HepG2 (cell line): ENCODE data around the gene GRK6. TPM values are rescaled to one million over a fixed set of nuclear protein-coding genes. Genes with fewer than 3 reads are reported as not detected.
A peak's percentile ranks its signal among the peaks of the same experiment; 100 is the strongest.

Experiments used
- ATAC-seq: fragments of 200-7000 bp; cut with Tn5 transposase; 3 replicates; pipeline ENCODE4 v1.9.1; 2020; ENCODE audit warnings: mild to moderate bottlenecking, moderate library complexity
- BruUV-seq: library from RNA; stranded (reverse); fragments of 400-500 nt; replicated peaks from 2 replicates; lab custom pipeline; 2021; lab: Mats Ljungman, UMichigan
- CTCF ChIA-PET: fragments of 300-600 bp; formaldehyde crosslinking; extraction: SDS; loops from one replicate; lab custom pipeline; 2021; ENCODE audit warnings: low total read pairs, inconsistent platforms, low intra/inter-chr PET ratio; lab: Yijun Ruan, JAX
- POLR2A ChIA-PET: fragments of 350-600 bp; sonication (Branson Sonifier 250); formaldehyde crosslinking; loops from one replicate; lab custom pipeline; 2020; ENCODE audit warnings: antibody characterized with exemption, inconsistent platforms; lab: Yijun Ruan, JAX
- DNase-seq: peaks from one replicate; pipeline ENCODE4 v3.0.0-alpha.2; 2015; ENCODE audit warnings: low spot score
- FAIRE-seq: peaks from 3 replicates; lab custom pipeline; 2011; peaks lifted over from hg19 to GRCh38; lab: Jason Lieb, UNC
- H2AFZ ChIP-seq: one replicate; pipeline ENCODE4 v1.6.1; 2011; ENCODE audit warnings: low read length, inconsistent platforms
- H3K27ac ChIP-seq: fragments of 300-600 bp; 3 replicates; pipeline ENCODE4 v1.8.0; 2011; ENCODE audit warnings: mixed run types, mild to moderate bottlenecking, mixed read lengths, low read length, inconsistent platforms; ENCODE audit not compliant: insufficient read depth; ENCODE audit errors: extremely low read length
- H3K27me3 ChIP-seq, 2 experiments: fragments of 200-600 bp in 1 of 2; 2 replicates in 1 of 2; 3 replicates in 1 of 2; pipeline versions ENCODE4 v1.6.0 to v1.8.0; 2011; ENCODE audit warnings: low read length in 2 of 2, mild to moderate bottlenecking in 2 of 2, moderate library complexity in 2 of 2, inconsistent platforms in 1 of 2; ENCODE audit not compliant: insufficient read depth in 2 of 2, control insufficient read depth in 1 of 2
- H3K36me3 ChIP-seq, 2 experiments: fragments of 200-600 bp in 1 of 2; replicated peaks in 1 of 2; 2 replicates in 1 of 2; 3 replicates in 1 of 2; pipeline versions ENCODE4 v1.5.1 to v1.8.0; 2011; ENCODE audit warnings: low read length in 2 of 2, inconsistent platforms in 1 of 2; ENCODE audit not compliant: insufficient read depth in 2 of 2, control insufficient read depth in 1 of 2
- H3K4me1 ChIP-seq: 2 replicates; pipeline ENCODE4 v1.5.1; 2012; ENCODE audit warnings: low read length, inconsistent platforms; ENCODE audit not compliant: insufficient read depth
- H3K4me2 ChIP-seq: 2 replicates; pipeline ENCODE4 v1.6.0; 2011; ENCODE audit warnings: low read depth, low read length, inconsistent platforms
- H3K4me3 ChIP-seq, 3 experiments: fragments of 200-600 bp in 1 of 3; sonication (generic), shearing (Covaris generic) in 1 of 3; replicated peaks in 1 of 3; 2 replicates each; pipeline ENCODE4 v1.5.1; 2011 to 2016; ENCODE audit warnings: low read length in 3 of 3, inconsistent platforms in 2 of 3, low read depth in 2 of 3, mild to moderate bottlenecking in 2 of 3, control low read depth in 1 of 3, mixed read lengths in 1 of 3; ENCODE audit not compliant: insufficient read depth in 1 of 3
- H3K79me2 ChIP-seq: one replicate; pipeline ENCODE4 v1.6.1; 2011; ENCODE audit warnings: low read length, inconsistent platforms; ENCODE audit not compliant: insufficient read depth
- H3K9ac ChIP-seq: 2 replicates; pipeline ENCODE4 v1.6.0; 2011; ENCODE audit warnings: mild to moderate bottlenecking, low read depth, low read length, inconsistent platforms; ENCODE audit not compliant: insufficient read depth
- H3K9me3 ChIP-seq: 2 replicates; pipeline ENCODE4 v1.5.1; 2012; ENCODE audit warnings: mild to moderate bottlenecking, low read length
- H4K20me1 ChIP-seq: 2 replicates; pipeline ENCODE4 v1.6.0; 2011; ENCODE audit warnings: inconsistent platforms, mild to moderate bottlenecking, low read length, moderate library complexity; ENCODE audit not compliant: insufficient read depth
- ASH2L ChIP-seq: fragments of 300-600, 200-600 bp; sonication (generic); IDR thresholded peaks from 2 replicates; pipeline ENCODE4 v1.7.0; 2017; ENCODE audit warnings: low read depth, mild to moderate bottlenecking, moderate library complexity, mixed read lengths, low read length; ENCODE audit not compliant: insufficient read length
- GABPA ChIP-seq, 2 experiments: IDR thresholded peaks; 2 replicates each; pipeline ENCODE4 v1.6.1; 2011 to 2016; ENCODE audit warnings: low read depth in 2 of 2, low read length in 1 of 2, missing biosample characterization in 1 of 2, missing genetic modification characterization in 1 of 2
- GFI1 ChIP-seq: sonication (generic); formaldehyde crosslinking; IDR thresholded peaks from 2 replicates; pipeline ENCODE4 v1.5.0; 2020; ENCODE audit warnings: missing genetic modification reagents, mild to moderate bottlenecking, borderline replicate concordance
- NPAS2 ChIP-seq: sonication (generic); formaldehyde crosslinking; IDR thresholded peaks from 2 replicates; pipeline ENCODE4 v1.8.0; 2022; ENCODE audit warnings: mild to moderate bottlenecking, missing genetic modification reagents, borderline replicate concordance
- PCBP1 ChIP-seq: fragments of 200-400 bp; formaldehyde crosslinking; IDR thresholded peaks from 2 replicates; pipeline ENCODE4 v1.6.1; 2017; ENCODE audit warnings: mild to moderate bottlenecking, low read depth, low read length, borderline replicate concordance
- ZNF207 ChIP-seq: fragments of 450-650 bp; IDR thresholded peaks from 2 replicates; pipeline ENCODE4 v1.6.1; 2016; ENCODE audit warnings: antibody characterized with exemption, borderline replicate concordance
- ZNF431 ChIP-seq: sonication (generic); formaldehyde crosslinking; IDR thresholded peaks from 2 replicates; pipeline ENCODE4 v1.9.0; 2022; ENCODE audit warnings: missing genetic modification reagents, low read depth, mild to moderate bottlenecking, borderline replicate concordance
- ZNF589 ChIP-seq: sonication (generic); formaldehyde crosslinking; conservative IDR thresholded peaks from 2 replicates; pipeline ENCODE4 v1.8.0; 2022; ENCODE audit warnings: mild to moderate bottlenecking, moderate library complexity, missing genetic modification reagents
- ZNF615 ChIP-seq: sonication (generic); formaldehyde crosslinking; IDR thresholded peaks from 2 replicates; pipeline ENCODE4 v1.5.0; 2020; ENCODE audit warnings: mild to moderate bottlenecking, missing genetic modification reagents, borderline replicate concordance
- ZNF670 ChIP-seq: sonication (generic); formaldehyde crosslinking; IDR thresholded peaks from 2 replicates; pipeline ENCODE4 v1.8.0; 2022; ENCODE audit warnings: mild to moderate bottlenecking, missing genetic modification reagents, borderline replicate concordance
- WGBS: methylation state at CpG from one replicate; pipeline ENCODE4 v1.1.6; 2017; ENCODE audit warnings: low lambda C conversion rate; 5-methylcytosine and 5-hydroxymethylcytosine counted together
- in situ Hi-C: cut with HindIII; loops from 2 replicates; pipeline ENCODE4 v1.10.0; 2017; ENCODE audit warnings: low pct_unique_long_range_greater_than_20kb; ENCODE audit not compliant: extremely low pct_ligation_motif_present
- intact Hi-C: fragments of 100-400 bp; cut with micrococcal nuclease; formaldehyde crosslinking; loops from one replicate; pipeline ENCODE4 v1.10.0; 2022; ENCODE audit not compliant: unreplicated experiment
- polyA plus RNA-seq, 8 experiments: library from polyadenylated mRNA; depleted of rRNA in 3 of 8; stranded (reverse) in 7 of 8; unstranded in 1 of 8; fragments of >200 nt; fragmentation: Illumina TruSeq in 4 of 8; extraction: Trizol in 4 of 8; gene quantifications; 2 replicates each; pipeline versions ENCODE4 v1.2.1 to v1.2.3, GENCODE V29; 2011 to 2016; ENCODE audit warnings: low read depth in 4 of 8, missing spikeins in 1 of 8, mixed read lengths in 1 of 8; ENCODE audit not compliant: insufficient read depth in 1 of 8
- total RNA-seq, 5 experiments: library from RNA; depleted of rRNA; stranded (reverse); fragments of >200 nt; fragmentation: Illumina TruSeq; extraction: Trizol; gene quantifications; 2 replicates each; pipeline ENCODE4 v1.2.3, GENCODE V29; 2016; ENCODE audit warnings: low read depth in 1 of 5
- TF ChIP-seq, protein P1 (sequence below): sonication (generic); formaldehyde crosslinking; IDR thresholded peaks from 2 replicates; pipeline ENCODE4 v1.4.0; 2020; ENCODE audit warnings: low read depth, mild to moderate bottlenecking, missing genetic modification reagents

The GRK6 gene
- total and polyA plus RNA-seq, 2 of the 13 experiments (the other 11 are each of a cell fraction or from before 2014, with no cell fraction given) = 13.2 to 19.9 TPM

DNA sequence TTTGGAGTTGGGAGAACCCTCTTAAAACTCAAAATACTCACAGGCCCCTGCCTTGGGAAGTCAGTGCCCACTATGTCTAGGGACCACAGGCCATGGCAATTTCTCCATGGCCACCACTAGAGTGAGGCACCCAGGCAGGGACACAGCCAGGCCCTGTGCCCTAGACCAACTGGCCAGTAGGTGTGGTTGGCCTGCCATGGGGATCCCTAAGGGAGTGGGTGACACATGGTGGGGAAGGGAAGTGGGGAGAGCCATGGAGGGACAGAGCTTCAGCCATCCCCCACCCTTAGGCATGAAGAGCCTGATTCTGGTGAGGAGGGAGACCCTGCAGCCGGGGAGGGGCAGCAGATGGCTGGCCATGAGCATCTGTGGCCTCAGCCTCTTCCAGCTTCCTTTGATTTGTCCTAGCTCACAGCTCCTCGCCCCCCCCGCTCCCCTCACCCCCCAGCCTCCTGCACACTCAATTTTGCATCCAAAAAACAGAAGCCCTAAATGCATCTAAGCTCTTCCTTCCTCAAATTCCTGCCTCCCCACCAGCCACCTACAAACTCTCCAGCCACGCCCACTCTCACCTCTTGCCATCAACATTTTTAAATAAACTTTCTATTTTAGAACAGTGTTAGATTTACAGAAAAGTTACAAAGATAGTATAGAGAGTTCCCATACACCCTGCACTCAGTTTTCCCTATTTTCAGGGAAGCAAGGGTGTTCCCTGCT lies 48.5 kb downstream of the GRK6 start:
- H3K9ac ChIP-seq = no peak overlapping the region
- no TSS peak for BruUV-seq
- DNase-seq (no peak), FAIRE-seq (no peak), ATAC-seq (peak; percentile 28)
- H3K36me3 ChIP-seq = no peaks in the 10 kb centered on the region
- in situ Hi-C loops = loop anchor here (25.0 kb wide), 1 partner anchor 363 kb away; no protein-coding TSS in a partner anchor
- no peak overlapping the region for H3K27ac ChIP-seq
- 21% methylated on average over 4 of the region's 4 CpGs for WGBS
- H3K4me2 ChIP-seq = no peak overlapping the region; the same call in 1 of the 2 replicates
- TF ChIP-seq PCBP1 (no peak), ZNF589 (CRISPR knock-in tag) (no peak), NPAS2 (CRISPR knock-in tag) (no peak), GABPA (IDR thresholded peaks at IDR 0.05; ENCODE audit: low read depth, low read length) (no peak), GABPA (CRISPR knock-in tag; IDR thresholded peaks at IDR 0.05; ENCODE audit: low read depth) (no peak), ZNF207 (no peak), GFI1 (CRISPR knock-in tag) (no peak), ZNF670 (no peak), ZNF431 (CRISPR knock-in tag) (no peak), ASH2L (no peak), ZNF615 (CRISPR knock-in tag) (no peak)
- TF ChIP-seq, protein P1, sequence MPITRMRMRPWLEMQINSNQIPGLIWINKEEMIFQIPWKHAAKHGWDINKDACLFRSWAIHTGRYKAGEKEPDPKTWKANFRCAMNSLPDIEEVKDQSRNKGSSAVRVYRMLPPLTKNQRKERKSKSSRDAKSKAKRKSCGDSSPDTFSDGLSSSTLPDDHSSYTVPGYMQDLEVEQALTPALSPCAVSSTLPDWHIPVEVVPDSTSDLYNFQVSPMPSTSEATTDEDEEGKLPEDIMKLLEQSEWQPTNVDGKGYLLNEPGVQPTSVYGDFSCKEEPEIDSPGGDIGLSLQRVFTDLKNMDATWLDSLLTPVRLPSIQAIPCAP = no peak
- peaks cover 1% of the 10 kb centered on the region; the same call in 1 of the 2 replicates for H4K20me1 ChIP-seq
- H2AFZ ChIP-seq = no peak overlapping the region
- intact Hi-C loops = no loop called here
- ChIA-PET CTCF (no interaction called here), POLR2A (interaction anchor here (0.7 to 4.9 kb wide), 2 partner anchors 21 to 97 kb away, joined by 3 to 42 read pairs; partner anchors contain the start of gene PDLIM7)
- H3K4me1 ChIP-seq = peaks cover 73% of the 10 kb centered on the region
- peaks cover 3% of the 10 kb centered on the region for H3K79me2 ChIP-seq
- no peak overlapping the region for H3K4me3 ChIP-seq
- H3K9me3 ChIP-seq = no peaks in the 10 kb centered on the region
- H3K27me3 ChIP-seq = no peaks in the 10 kb centered on the region
